Activated CD8-positive, alpha-beta T cell treated with anti-CD3 and anti-CD28 coated beads for 36 hours (primary cell): ENCODE data around the gene CEBPA. TPM values are rescaled to one million over a fixed set of nuclear protein-coding genes. Genes with fewer than 3 reads are reported as not detected.

Source experiments
- ATAC-seq: fragments of 200-7000 bp; cut with Tn5 transposase; one replicate; pipeline ENCODE4 v1.10.0; 2021; ENCODE audit warnings: mild to moderate bottlenecking, moderate library complexity
- CTCF ChIA-PET: fragments of 350-600 bp; sonication (Branson Sonifier 250); formaldehyde crosslinking; loops from one replicate; lab custom pipeline; 2021; ENCODE audit warnings: antibody characterized with exemption; lab: Charles Lee
- POLR2A ChIA-PET: fragments of 350-600 bp; sonication (Branson Sonifier 250); formaldehyde crosslinking; loops from one replicate; lab custom pipeline; 2021; ENCODE audit warnings: antibody characterized with exemption; lab: Charles Lee
- DNase-seq: peaks from one replicate; pipeline ENCODE4 v3.0.0-alpha.2; 2020
- H3K27ac Mint-ChIP-seq: one replicate; pipeline ENCODE4 v1.8.0; 2021; ENCODE audit warnings: mild to moderate bottlenecking, mixed read lengths
- H3K27me3 Mint-ChIP-seq: one replicate; pipeline ENCODE4 v1.8.0; 2021; ENCODE audit warnings: mixed read lengths
- H3K36me3 Mint-ChIP-seq: one replicate; pipeline ENCODE4 v1.8.0; 2021; ENCODE audit warnings: low read depth, mixed read lengths
- H3K4me1 Mint-ChIP-seq: one replicate; pipeline ENCODE4 v1.8.0; 2021; ENCODE audit warnings: low read depth, mixed read lengths
- H3K4me3 Mint-ChIP-seq: one replicate; pipeline ENCODE4 v1.8.0; 2021; ENCODE audit warnings: mild to moderate bottlenecking, moderate library complexity, mixed read lengths
- H3K9me3 Mint-ChIP-seq: one replicate; pipeline ENCODE4 v1.8.0; 2021; ENCODE audit warnings: mixed read lengths
- CTCF ChIP-seq: fragments of 200-600 bp; IDR thresholded peaks from one replicate; pipeline ENCODE4 v1.8.0; 2022; ENCODE audit warnings: antibody characterized with exemption, mild to moderate bottlenecking
- intact Hi-C: fragments of 100-400 bp; cut with micrococcal nuclease; formaldehyde crosslinking; loops from one replicate; pipeline ENCODE4 v1.10.0; 2022
- total RNA-seq, 2 experiments: library from RNA; stranded (reverse); gene quantifications; one replicate each; pipeline ENCODE4 v1.2.3, GENCODE V29; 2021

CEBPA gene
- total RNA-seq, 2 experiments from 2014 or later: 0.34 to 0.45 TPM

DNA sequence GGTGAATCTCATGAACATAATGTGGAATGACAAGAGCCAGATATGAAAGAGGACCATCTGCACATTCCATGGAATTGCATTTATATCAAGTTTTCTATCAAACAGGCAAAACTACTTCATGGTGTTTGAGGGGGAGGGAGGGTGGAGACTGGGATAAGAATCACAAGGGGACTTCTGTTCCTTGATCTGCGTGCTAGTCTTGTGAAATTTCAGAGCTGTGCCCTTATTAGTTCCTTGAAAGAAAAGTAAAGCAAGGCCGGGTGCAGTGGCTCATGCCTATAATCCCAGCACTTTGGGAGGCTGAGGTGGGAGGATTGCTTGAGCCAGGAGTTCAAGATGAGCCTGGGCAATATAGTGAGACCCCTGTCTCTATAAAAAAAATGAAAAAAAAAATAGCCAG lies 41.0 kb upstream of the CEBPA start:
- ChIA-PET CTCF (interaction anchor here (1.5 kb wide), 1 partner anchor 73 kb away, joined by 4 read pairs; no protein-coding TSS in a partner anchor), POLR2A (no interaction called here)
- DNase-seq: no peak
- Mint-ChIP-seq H3K4me1 (no peaks in the 10 kb centered on the region), H3K27ac (no peak overlapping the region), H3K27me3 (peaks cover 39% of the 10 kb centered on the region), H3K4me3 (no peak overlapping the region), H3K36me3 (no peaks in the 10 kb centered on the region), H3K9me3 (no peaks in the 10 kb centered on the region)
- no peak for ATAC-seq
- intact Hi-C loops: no loop called here
- TF ChIP-seq CTCF: no peak

- TF ChIP-seq CTCF: no peak
- CTCF ChIA-PET: no interaction called here
- Mint-ChIP-seq H3K36me3 (no peaks in the 10 kb centered on the region), H3K4me1 (no peaks in the 10 kb centered on the region), H3K9me3 (no peaks in the 10 kb centered on the region), H3K27me3 (peaks cover 38% of the 10 kb centered on the region), H3K27ac (no peak overlapping the region), H3K4me3 (no peak overlapping the region)
- no peak for DNase-seq
- intact Hi-C loops: no loop called here
- no peak for ATAC-seq
- POLR2A ChIA-PET: interaction anchor here (0.7 kb wide), 1 partner anchor 87 kb away, joined by 3 read pairs; no protein-coding TSS in a partner anchor
Observed at GRCh38 chr19:33340991-33341390, 38.7 kb upstream of the CEBPA start.

GRCh38 chr19:33339016-33339984 lies 37.0 kb upstream of the CEBPA start:
- no peak for TF ChIP-seq CTCF
- H3K36me3 Mint-ChIP-seq: no peaks in the 10 kb centered on the region
- POLR2A ChIA-PET: no interaction called here
- intact Hi-C loops: no loop called here
- no peak for ATAC-seq
- peaks cover 24% of the 10 kb centered on the region for H3K27me3 Mint-ChIP-seq
- H3K9me3 Mint-ChIP-seq: no peaks in the 10 kb centered on the region
- no peaks in the 10 kb centered on the region for H3K4me1 Mint-ChIP-seq
- no peak for DNase-seq
- no peak overlapping the region for H3K4me3 Mint-ChIP-seq
- CTCF ChIA-PET: no interaction called here
- no peak overlapping the region for H3K27ac Mint-ChIP-seq

GRCh38 chr19:33335446-33335845 lies 33.1 kb upstream of the CEBPA start:
- no peak overlapping the region for H3K4me3 Mint-ChIP-seq
- H3K27me3 Mint-ChIP-seq: peaks cover 13% of the 10 kb centered on the region
- intact Hi-C loops: no loop called here
- DNase-seq (no peak), ATAC-seq (no peak)
- H3K27ac Mint-ChIP-seq: no peak overlapping the region
- ChIA-PET CTCF (no interaction called here), POLR2A (no interaction called here)
- H3K4me1 Mint-ChIP-seq: no peaks in the 10 kb centered on the region
- H3K9me3 Mint-ChIP-seq: no peaks in the 10 kb centered on the region
- no peaks in the 10 kb centered on the region for H3K36me3 Mint-ChIP-seq
- TF ChIP-seq CTCF: no peak

- ChIA-PET CTCF (no interaction called here), POLR2A (no interaction called here)
- no peaks in the 10 kb centered on the region for H3K4me1 Mint-ChIP-seq
- no peak overlapping the region for H3K27ac Mint-ChIP-seq
- DNase-seq (no peak), ATAC-seq (no peak)
- no peaks in the 10 kb centered on the region for H3K9me3 Mint-ChIP-seq
- no peaks in the 10 kb centered on the region for H3K36me3 Mint-ChIP-seq
- peaks cover 18% of the 10 kb centered on the region for H3K27me3 Mint-ChIP-seq
- intact Hi-C loops: no loop called here
- H3K4me3 Mint-ChIP-seq: no peak overlapping the region
- no peak for TF ChIP-seq CTCF
Observed at GRCh38 chr19:33334271-33334670, 31.9 kb upstream of the CEBPA start.
